ENCODE results near the gene DCP2.

- TF ChIP-seq CTCF (conservative IDR thresholded peaks at IDR 0.05) (no peak), ZFX (IDR thresholded peaks at IDR 0.05) (no peak)
Observed at GRCh38 chr5:112938286-112938685, 38.3 kb upstream of the DCP2 start.

Measured in C4-2B (cell line).